Measurements from ENCODE around the gene IMMP2L. TPM values are rescaled to one million over a fixed set of nuclear protein-coding genes. Genes with fewer than 3 reads are reported as not detected.
"Not testable (repeated sequence)": the region's sequence is repeated elsewhere in the genome, so short reads cannot be mapped to it uniquely, and the experiment has no call there.

The IMMP2L gene
- total RNA-seq, 2 experiments from 2014 or later, result 5.2 to 6.5 TPM

DNA sequence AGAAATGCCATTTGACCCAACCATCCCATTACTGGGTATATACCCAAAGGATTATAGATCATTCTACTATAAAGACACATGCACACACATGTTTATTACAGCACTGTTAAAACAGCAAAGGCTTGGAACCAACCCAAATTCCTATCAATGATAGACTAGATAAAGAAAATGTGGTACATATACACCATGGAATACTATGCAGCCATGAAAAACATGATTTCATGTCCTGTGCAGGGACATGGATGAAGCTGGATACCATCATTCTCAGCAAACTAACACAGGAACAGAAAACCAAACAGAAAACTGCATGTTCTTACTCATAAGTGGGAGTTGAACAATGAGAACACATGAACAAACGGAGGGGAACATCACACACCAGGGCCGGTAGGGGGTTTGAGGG, 625.6 kb downstream of the IMMP2L start:
- H3K4me1 Mint-ChIP-seq, CTCF ChIA-PET, H3K4me3 Mint-ChIP-seq, H3K27me3 Mint-ChIP-seq, H3K27ac Mint-ChIP-seq, DNase-seq, POLR2A ChIA-PET: not testable (repeated sequence)
- peaks cover 31% of the 10 kb centered on the region for H3K36me3 Mint-ChIP-seq (ENCODE audit: low read depth)
- H3K9me3 Mint-ChIP-seq, result peaks cover 33% of the 10 kb centered on the region

- Mint-ChIP-seq H3K9me3 (peaks cover 28% of the 10 kb centered on the region), H3K27ac (no peak overlapping the region), H3K4me1 (peaks cover 12% of the 10 kb centered on the region), H3K27me3 (peaks cover 5% of the 10 kb centered on the region), H3K36me3 (ENCODE audit: low read depth) (peaks cover 19% of the 10 kb centered on the region), H3K4me3 (no peak overlapping the region)
- DNase-seq, result no peak
- CTCF ChIA-PET, result interaction anchor here (0.9 to 2.7 kb wide), 3 partner anchors 9 to 21 kb away, joined by 3 to 11 read pairs (median 3); no protein-coding TSS in a partner anchor
- POLR2A ChIA-PET, result no interaction called here
Measured at GRCh38 chr7:110929480-110930249, 632.6 kb downstream of the IMMP2L start.

- CTCF ChIA-PET, result interaction anchor here (1.3 kb wide), 1 partner anchor 10 kb away, joined by 4 read pairs; no protein-coding TSS in a partner anchor
- DNase-seq, result no peak
Measured at GRCh38 chr7:110922906-110923305, 639.4 kb downstream of the IMMP2L start.

DNA sequence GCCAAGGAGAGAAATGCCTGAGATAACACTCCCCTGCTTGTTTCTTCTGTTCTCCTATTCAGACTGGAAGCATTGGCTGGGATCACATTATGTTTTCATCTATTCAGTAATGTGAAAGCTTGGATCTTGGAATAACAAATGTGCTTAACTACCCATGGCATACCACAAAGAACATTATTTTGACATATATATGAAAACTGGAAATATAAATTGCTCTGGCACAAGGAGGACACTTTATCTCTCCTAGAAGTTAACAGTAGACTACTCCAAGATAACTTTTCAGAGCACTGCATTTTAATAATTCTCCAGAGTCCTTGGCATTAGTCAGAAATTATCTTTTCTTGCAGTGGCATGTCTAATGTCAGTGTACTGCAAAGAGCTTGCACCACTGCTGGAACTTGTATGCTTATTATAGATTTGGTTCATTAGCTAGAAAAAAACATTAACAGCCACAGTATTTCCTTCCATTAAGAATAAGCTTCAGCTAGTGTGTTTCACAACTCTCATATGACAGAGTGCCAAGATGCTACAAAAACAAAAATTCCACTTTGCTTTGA, 640.6 kb downstream of the IMMP2L start:
- H3K4me3 Mint-ChIP-seq, result no peak overlapping the region
- H3K27ac Mint-ChIP-seq, result no peak overlapping the region

More at GRCh38 chr7:110922906-110923305, 639.4 kb downstream of the IMMP2L start:
- POLR2A ChIA-PET, result no interaction called here
- Mint-ChIP-seq H3K36me3 (ENCODE audit: low read depth) (peaks cover 12% of the 10 kb centered on the region), H3K9me3 (peaks cover 10% of the 10 kb centered on the region), H3K27me3 (no peaks in the 10 kb centered on the region), H3K27ac (no peak overlapping the region), H3K4me1 (peaks cover 19% of the 10 kb centered on the region), H3K4me3 (no peak overlapping the region)

DNA sequence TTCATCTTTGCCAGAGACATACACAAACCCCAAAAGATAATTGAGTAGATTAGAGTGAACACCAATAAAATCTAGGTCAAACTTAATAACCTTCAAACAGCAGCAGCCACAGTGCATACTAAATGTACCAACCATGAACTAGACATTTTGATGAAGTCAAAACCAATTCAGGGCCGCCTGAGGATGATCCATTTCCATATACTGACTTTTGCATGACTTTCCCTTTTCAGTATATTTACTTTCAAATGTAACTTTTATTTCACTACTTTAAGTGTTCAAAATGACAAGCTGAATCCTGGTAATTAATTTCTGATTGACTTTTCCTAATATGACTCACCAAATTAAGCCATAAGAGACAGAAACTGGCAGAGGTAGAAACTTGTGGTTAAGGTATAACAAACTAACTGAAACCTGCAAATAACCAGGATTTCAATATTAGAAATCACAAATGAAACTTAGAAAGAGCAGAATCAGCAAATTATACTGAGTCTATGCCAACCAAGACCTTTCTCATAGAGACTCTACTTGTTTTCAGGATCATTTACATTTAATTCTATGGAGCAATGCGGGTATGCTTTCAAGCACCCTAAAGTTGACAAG, 643.2 kb downstream of the IMMP2L start:
- Mint-ChIP-seq H3K27ac (no peak overlapping the region), H3K36me3 (ENCODE audit: low read depth) (peaks cover 16% of the 10 kb centered on the region), H3K4me1 (peaks cover 26% of the 10 kb centered on the region), H3K4me3 (no peak overlapping the region), H3K27me3 (no peaks in the 10 kb centered on the region), H3K9me3 (peaks cover 15% of the 10 kb centered on the region)
- ChIA-PET POLR2A (no interaction called here), CTCF (interaction anchor here (1.4 to 2.1 kb wide), 2 partner anchors 10 to 180 kb away, joined by 3 to 11 read pairs; no protein-coding TSS in a partner anchor)
- no peak for DNase-seq

More for the DNA sequence above, 640.6 kb downstream of the IMMP2L start:
- H3K36me3 Mint-ChIP-seq (ENCODE audit: low read depth), result peaks cover 11% of the 10 kb centered on the region
- POLR2A ChIA-PET, result no interaction called here
- DNase-seq, result no peak
- H3K4me1 Mint-ChIP-seq, result peaks cover 18% of the 10 kb centered on the region
- CTCF ChIA-PET, result no interaction called here
- no peaks in the 10 kb centered on the region for H3K27me3 Mint-ChIP-seq
- H3K9me3 Mint-ChIP-seq, result peaks cover 8% of the 10 kb centered on the region

DNA sequence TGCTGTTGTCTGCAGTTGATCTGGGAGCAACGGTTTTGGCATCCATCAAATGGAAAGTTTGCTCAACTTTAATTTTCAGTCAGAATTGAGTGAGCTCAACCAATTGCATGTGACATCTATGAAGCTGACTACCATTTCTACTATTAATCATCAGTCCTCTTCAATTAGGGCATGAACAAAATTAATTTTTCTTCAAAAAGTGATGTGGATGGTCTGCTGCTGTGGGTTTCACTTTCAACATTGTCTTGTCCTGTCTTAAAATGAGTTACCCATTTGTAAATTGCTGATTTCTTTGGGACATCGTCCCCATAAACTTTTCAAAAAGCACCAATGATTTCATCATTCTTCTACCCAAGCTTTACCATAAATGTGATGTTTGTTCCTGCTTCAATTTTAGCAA, 648.0 kb downstream of the IMMP2L start:
- POLR2A ChIA-PET, result no interaction called here
- DNase-seq, result no peak
- Mint-ChIP-seq H3K27me3 (no peaks in the 10 kb centered on the region), H3K27ac (no peak overlapping the region), H3K36me3 (ENCODE audit: low read depth) (peaks cover 21% of the 10 kb centered on the region), H3K4me1 (peaks cover 21% of the 10 kb centered on the region), H3K4me3 (no peak overlapping the region), H3K9me3 (peaks cover 25% of the 10 kb centered on the region)
- CTCF ChIA-PET, result interaction anchor here (0.6 kb wide), 1 partner anchor 1833 kb away, joined by 3 read pairs; no protein-coding TSS in a partner anchor

DNA sequence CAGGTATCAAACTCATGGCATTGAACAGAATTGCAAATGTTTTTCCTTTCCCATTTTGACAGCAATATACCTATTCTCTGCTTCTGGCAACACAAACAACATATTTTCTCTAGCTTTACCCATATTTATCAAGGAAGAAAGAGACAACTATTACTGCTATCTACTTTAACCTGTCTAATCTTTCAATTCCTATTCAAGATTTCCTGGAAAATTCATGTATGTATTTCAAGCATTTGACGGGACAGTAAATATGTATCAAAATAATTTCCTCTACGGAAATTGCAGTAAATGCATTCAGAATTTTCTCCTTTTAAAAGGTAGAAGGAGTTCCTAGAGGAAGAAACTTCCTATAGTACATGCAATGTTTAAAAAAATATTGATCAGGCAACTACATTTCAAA, 650.7 kb downstream of the IMMP2L start:
- POLR2A ChIA-PET, result no interaction called here
- no peak overlapping the region for H3K27ac Mint-ChIP-seq

DNA sequence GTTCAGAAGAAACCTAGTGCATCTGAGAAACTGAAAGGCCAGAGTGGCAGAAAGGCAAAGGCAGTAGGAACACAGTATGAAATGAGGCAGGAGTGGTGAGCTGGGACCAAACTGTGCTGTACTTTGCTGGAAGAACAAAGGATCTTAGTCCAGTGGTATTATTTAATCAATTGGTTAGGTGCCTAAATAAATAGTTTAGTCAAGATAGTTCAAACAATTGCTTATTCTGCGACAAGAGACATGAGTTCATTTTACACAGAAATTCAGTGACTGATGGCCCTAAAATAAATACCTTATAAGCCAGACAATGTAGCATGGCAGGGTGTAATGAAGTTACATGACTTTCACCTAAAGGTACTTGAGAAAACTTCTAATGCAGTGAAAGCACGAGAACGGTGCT, 653.2 kb downstream of the IMMP2L start:
- Mint-ChIP-seq H3K9me3 (peaks cover 32% of the 10 kb centered on the region), H3K4me3 (no peak overlapping the region), H3K27me3 (no peaks in the 10 kb centered on the region), H3K36me3 (ENCODE audit: low read depth) (peaks cover 51% of the 10 kb centered on the region), H3K4me1 (peaks cover 36% of the 10 kb centered on the region), H3K27ac (no peak overlapping the region)
- no peak for DNase-seq
- CTCF ChIA-PET, result no interaction called here
- POLR2A ChIA-PET, result no interaction called here

More for the DNA sequence above, 650.7 kb downstream of the IMMP2L start:
- Mint-ChIP-seq H3K4me3 (no peak overlapping the region), H3K36me3 (ENCODE audit: low read depth) (peaks cover 36% of the 10 kb centered on the region), H3K4me1 (peaks cover 21% of the 10 kb centered on the region), H3K27me3 (no peaks in the 10 kb centered on the region), H3K9me3 (peaks cover 32% of the 10 kb centered on the region)
- CTCF ChIA-PET, result no interaction called here
- DNase-seq, result no peak

DNA sequence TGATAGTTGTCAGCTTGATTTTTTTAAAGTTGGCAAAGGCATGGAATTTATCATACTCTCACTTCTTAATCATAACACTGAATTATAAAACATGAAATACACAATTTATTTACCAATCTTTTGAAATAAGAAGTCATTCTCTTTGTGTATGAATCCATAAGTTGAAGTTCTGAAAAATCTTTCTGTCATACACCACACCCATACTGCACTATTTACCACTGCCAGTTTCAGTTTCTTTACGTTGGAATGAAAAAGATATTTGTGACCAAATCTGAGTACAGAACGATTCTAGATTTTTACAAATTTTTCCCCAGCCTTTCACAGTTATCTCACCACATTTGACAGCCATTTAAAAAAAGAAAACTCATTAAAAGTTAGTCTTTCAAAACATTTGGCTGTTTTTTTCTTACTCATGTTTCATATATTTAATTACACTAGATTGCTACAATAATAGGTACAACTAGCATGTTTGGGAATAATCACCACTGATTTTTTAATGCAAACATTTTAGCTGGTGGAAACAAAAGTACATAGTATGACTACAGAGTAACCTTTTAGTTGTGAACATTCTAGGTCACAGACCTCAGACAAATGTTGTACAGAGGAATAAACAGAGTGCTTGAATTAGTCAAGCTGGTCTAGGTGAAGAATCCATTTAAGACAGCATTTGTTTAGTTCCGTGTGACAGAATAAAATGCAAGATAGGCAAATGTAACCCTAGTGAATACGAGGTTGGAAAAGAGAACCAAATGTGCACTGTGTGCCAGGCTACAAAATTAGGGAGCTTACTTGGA, 656.3 kb downstream of the IMMP2L start:
- peaks cover 42% of the 10 kb centered on the region for H3K4me1 Mint-ChIP-seq
- peak overlapping the region; percentile 52 for H3K4me3 Mint-ChIP-seq
- peaks cover 28% of the 10 kb centered on the region for H3K9me3 Mint-ChIP-seq
- CTCF ChIA-PET, result interaction anchor here (0.9 to 1.1 kb wide), 2 partner anchors 188 to 193 kb away, joined by 3 read pairs; no protein-coding TSS in a partner anchor
- H3K27ac Mint-ChIP-seq, result peak overlapping the region; percentile 90
- DNase-seq, result peak; percentile 8
- peaks cover 57% of the 10 kb centered on the region for H3K36me3 Mint-ChIP-seq (ENCODE audit: low read depth)
- POLR2A ChIA-PET, result no interaction called here
- no peaks in the 10 kb centered on the region for H3K27me3 Mint-ChIP-seq

GRCh38 chr7:110898516-110898915, 663.8 kb downstream of the IMMP2L start:
- ChIA-PET POLR2A (no interaction called here), CTCF (no interaction called here)
- peaks cover 29% of the 10 kb centered on the region for H3K36me3 Mint-ChIP-seq (ENCODE audit: low read depth)
- no peaks in the 10 kb centered on the region for H3K27me3 Mint-ChIP-seq
- no peak for DNase-seq
- H3K9me3 Mint-ChIP-seq, result peaks cover 31% of the 10 kb centered on the region
- no peak overlapping the region for H3K27ac Mint-ChIP-seq
- H3K4me3 Mint-ChIP-seq, result no peak overlapping the region
- H3K4me1 Mint-ChIP-seq, result peaks cover 1% of the 10 kb centered on the region

DNA sequence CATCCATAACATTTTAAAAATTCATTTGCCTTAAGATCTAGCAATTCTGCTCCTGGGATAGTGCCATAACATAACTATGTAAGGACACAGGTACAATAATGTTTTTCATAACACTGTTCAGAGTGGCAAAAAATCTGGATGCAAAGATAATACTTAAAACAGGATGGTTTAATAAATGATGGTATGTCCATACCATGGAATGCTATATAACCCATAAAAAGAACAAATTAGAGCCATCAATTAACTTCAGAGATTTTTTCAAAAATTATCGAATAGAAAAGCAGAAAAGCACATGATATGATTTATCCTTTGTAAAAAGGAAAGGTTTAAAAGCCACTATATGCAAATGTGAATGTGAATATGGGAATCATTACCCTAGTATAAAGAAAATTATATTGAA, 664.8 kb downstream of the IMMP2L start:
- Mint-ChIP-seq H3K4me3 (no peak overlapping the region), H3K9me3 (peaks cover 31% of the 10 kb centered on the region), H3K27me3 (no peaks in the 10 kb centered on the region), H3K27ac (no peak overlapping the region), H3K36me3 (ENCODE audit: low read depth) (peaks cover 25% of the 10 kb centered on the region), H3K4me1 (no peaks in the 10 kb centered on the region)
- POLR2A ChIA-PET, result no interaction called here
- DNase-seq, result no peak
- CTCF ChIA-PET, result no interaction called here

- ChIA-PET CTCF (no interaction called here), POLR2A (no interaction called here)
- H3K27ac Mint-ChIP-seq, result no peak overlapping the region
- no peak for DNase-seq
- peaks cover 21% of the 10 kb centered on the region for H3K36me3 Mint-ChIP-seq (ENCODE audit: low read depth)
- no peaks in the 10 kb centered on the region for H3K27me3 Mint-ChIP-seq
- no peak overlapping the region for H3K4me3 Mint-ChIP-seq
- H3K9me3 Mint-ChIP-seq, result peaks cover 22% of the 10 kb centered on the region
- H3K4me1 Mint-ChIP-seq, result no peaks in the 10 kb centered on the region
Measured at GRCh38 chr7:110894111-110894510, 668.2 kb downstream of the IMMP2L start.

DNA sequence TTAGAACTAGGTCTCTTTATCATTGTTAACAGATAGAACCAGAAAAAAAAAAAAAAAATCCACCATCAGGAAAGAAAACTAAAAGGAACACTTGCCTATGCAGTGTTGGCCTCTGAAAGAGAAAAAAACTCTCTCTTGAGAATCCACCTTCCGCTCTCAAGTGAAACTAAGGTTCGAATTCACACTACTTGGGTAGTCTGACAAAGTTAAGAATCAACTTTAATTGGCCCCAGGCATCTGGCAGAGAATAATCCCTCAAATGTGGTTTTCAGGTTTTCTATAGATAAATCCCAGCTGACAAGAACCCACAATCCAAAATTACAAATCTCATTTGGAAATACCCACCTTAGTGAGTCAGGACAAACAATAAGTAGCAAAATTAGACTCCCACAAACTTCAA, 671.1 kb downstream of the IMMP2L start:
- Mint-ChIP-seq H3K9me3 (peaks cover 16% of the 10 kb centered on the region), H3K27ac (no peak overlapping the region), H3K4me3 (no peak overlapping the region), H3K27me3 (no peaks in the 10 kb centered on the region), H3K4me1 (no peaks in the 10 kb centered on the region), H3K36me3 (ENCODE audit: low read depth) (peaks cover 12% of the 10 kb centered on the region)
- no peak for DNase-seq
- ChIA-PET CTCF (no interaction called here), POLR2A (no interaction called here)

Measured in activated CD4-positive, alpha-beta T cell treated with anti-CD3 and anti-CD28 coated beads, Interleukin-2, amount 10 ng/mL, durations not matched to agents 7 days and 5 days (primary cell).